NCI-H1048 (cell line): ENCODE measurements around the gene FKBP8.

Experiments used
- DNase-seq: peaks from one replicate; lab custom pipeline; 2025; lab: John Stamatoyannopoulos, UW

FKBP8 gene

DNA sequence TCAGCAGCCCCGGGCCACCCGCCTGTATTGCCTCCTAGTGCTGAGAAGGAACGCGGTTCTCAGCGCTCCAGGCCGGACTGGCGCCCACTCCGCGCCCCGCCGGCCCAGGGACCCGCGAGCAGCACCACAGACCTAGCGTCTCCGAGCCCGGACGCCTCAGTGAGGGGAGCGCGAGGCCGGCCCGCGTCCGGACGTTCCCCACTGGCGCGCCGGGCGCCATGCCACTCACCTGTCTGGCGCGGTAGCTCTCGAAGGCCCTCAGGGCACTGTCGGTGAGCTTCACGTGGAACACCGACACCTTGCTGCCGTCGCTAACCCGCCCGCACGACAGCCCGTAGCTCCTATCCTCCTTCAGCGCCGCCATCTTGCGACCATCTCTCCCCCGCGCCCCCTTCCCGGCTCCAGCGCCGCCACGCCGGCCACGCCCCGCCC is 21.7 kb downstream of the FKBP8 start, which contains the start of gene ELL:
Gene ELL (minus strand): TSS at position 379 of the 432 bp plus-strand sequence. CDS start 15 bp downstream, at position 364.
- no peak for DNase-seq

DNA sequence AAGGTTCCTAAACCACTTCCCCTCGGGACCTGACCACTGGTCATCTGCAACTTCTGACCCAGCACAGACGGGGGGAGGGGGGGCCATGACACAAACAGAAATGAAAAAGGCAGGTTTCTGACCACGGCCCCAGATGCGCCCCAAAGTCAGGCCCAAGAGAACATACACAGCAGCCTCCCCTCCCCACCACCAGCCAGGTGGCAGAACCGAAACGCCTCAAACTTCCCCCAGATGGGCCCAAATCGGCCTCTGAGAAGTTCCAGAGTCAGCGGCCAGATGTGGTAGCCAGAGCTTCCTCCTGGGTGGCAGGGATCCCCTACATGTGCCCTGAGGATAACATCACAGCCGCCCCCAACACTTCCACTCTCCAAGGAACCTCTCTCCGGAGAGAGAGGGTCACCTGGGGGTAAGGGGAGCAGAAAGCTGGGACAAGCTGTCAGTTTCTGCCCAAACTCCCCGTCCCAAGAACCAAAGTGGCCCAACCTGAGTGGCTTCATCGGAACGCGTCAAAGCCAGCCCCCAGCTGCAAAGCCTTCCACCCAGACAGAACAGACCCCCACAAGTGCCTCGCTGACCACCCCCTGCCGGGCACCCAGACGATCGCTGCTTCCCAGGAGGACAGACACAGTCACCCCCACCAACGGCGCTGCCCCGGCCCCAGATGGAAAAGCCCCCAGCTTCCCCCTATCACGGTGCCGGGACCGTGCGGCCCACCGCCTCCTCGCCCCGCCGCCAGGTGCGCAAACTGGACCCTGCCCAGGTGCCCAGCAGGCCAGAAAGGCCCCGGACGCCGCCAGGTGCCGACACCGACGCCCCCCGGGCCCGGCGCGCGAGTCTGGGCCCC is 22.3 kb downstream of the FKBP8 start:
- no peak for DNase-seq

DNA sequence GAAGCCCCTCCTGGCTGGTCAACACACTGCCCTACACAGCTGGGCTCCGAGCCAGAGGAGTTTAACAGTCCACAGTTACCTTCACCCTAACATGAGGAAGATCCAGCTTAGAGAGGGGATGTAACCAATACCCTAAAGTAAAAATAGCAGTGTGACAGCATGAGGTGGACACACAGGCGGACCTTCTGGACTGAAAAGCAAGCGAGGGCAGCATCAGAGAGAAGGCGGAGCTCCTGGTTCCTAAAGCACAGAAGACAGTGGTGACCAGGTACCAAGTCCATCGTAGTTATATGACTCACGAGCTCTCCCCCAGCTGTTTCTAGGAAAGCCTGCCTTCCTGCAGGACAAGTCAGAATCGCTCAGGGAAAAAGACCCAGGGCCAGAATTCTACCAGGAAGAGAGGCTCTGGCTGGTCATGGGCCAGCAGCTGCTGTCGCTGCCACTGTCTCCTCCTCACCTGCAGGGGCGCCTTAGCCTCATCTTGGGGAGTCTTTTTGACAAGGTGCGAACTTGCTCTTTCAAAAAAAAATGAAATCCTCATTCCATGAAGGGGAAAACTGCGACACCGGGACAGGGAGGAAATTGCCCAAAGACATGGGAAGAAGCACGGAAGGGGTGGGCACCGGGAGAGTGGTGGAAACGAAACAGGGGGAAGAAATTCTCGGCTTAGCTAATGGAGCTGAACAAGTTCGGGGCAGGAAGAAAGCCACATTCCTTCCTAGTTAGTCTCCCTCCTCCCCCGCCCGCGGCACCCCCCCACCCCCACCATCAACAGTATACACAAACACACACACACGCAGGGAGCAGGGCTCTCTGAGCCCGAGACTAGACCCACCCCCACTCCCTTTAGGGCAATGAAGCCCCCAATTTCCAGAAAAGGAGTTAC is 23.2 kb downstream of the FKBP8 start:
- no peak for DNase-seq

DNA sequence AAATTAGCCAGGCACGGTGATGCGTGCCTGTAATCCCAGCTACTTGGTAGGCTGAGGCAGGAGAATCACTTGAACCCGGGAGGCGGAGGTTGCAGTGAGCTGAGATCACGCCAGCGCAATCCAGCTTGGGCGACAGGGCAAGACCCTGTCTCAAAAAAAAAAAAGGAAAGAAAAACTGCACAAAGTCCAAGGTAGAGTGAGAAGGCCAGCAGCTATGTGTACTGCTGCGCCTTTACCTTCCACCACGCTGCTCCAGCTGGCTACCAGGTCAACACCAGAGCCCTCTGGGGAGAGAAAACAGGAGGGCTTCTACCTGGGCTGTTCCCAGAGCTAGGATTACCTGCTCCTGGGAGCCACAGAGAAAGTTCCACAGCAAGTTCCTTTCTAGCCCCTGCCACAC is 24.7 kb downstream of the FKBP8 start:
- no peak for DNase-seq

DNA sequence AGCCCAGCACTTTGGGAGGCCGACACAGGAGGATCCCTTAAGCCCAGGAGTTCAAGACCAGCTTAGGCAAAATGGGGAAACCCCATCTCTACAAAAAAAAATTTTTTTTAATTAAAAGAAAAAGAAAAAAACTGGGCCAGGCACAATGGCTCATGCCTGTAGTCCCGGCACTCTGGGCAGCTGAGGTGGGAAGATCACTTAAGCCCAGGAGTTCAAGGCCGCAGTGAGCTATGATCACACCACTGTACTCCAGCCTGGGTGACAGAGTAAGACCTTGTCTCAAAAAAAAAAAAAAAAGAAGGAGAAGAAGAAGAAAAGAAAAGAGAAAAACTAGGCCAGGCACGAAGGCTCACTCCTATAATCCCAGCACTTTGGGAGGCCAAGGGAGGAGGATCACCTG is 25.8 kb downstream of the FKBP8 start:
- DNase-seq: no peak

DNA sequence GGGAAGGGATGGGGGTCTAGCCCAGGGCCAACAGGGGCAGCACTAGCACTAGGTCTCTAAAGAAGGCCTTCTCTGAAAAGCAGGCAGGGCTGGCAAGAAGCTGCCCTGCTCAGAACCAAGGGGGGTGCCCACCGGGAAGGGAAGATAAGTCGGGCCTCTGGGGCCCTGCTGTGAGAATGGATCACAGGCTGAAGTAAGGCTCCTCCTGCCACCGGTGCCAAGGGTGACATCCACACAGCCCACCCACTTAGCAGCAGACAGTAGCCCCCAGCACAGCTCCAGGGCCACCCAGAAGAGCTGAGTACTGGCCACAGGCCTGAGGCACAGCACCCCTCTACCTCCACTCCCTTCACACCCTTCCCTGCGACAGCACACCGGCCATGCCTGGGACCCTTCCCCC is 27.4 kb downstream of the FKBP8 start:
- DNase-seq: no peak

DNA sequence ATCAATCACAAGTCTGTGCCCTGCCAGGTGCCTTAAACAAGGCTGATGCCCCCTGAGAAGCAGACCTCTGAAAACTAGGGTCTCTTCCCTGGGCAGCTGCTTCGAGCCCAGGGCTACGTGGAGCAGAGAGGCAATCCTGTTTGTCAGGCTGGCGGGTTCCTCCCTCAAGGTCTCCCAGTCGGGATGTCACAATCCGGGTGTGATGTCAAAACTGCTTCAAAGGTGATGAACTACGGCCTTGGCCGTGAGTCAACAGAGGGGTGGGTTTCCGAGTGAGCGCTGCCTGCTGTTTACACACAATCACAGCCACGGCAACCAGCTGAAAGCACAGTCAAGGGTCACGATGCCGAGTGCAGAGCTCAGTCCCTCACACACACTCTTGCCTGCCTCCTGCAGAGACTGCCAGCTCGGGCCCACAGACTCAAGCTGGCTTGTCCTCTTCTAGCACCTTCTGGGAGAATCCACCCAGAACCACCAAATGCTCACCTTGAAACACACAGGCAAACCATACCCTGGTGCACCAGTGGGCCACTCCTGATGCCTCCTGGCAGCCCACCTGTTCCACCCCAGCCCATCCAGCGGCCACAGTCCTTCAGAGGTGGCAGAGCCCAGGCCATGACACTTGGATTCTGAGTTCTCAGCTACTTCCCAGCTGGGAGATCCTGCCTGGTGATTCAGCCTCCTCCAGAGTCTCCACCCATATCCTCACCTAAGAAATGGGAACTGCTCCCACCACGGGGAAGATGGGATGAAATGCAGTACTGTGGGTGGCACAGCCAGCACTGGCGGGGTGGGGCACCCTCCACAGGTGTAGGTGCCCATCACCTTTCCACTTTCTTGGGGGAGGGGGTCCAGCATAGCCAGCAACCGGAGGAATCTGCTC is 28.3 kb downstream of the FKBP8 start:
- no peak for DNase-seq

DNA sequence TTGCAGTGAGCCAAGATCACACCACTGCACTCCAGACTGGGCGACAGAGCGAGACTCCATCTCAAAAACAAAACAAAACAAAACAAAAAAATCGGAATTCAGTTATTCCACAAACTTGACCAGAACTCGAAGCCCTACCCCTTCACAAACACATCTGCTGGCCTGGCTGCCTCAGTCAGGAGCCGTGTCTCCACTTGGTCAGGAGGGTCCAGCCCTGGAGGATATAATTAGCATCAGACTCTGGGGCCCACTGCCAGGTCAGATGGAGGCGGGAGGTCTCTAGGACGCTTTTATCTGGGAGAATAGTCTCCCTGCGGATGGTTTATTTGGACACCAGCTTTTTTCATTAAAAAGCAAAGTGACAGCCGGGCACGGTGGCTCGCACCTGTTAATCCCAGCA is 29.5 kb downstream of the FKBP8 start:
- DNase-seq: no peak

DNA sequence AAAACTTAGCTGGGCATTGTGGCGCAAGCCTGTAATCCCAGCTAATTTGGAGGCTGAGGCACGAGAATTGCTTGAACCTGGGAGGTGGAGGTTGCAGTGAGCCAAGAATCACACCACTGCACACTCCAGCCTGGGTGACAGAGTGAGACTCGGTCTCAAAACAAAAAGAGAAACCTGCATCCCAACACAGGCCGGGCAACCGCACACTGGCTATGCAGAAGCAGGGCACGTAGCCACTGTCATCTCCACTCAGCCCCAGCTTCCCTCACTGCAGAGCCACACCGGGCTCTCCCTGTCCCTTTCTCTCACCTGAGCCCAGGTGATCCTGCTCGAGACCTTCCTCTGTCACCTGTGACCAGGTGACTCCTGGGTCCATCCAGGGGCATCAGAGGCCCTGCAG is 33.2 kb downstream of the FKBP8 start:
- no peak for DNase-seq

DNA sequence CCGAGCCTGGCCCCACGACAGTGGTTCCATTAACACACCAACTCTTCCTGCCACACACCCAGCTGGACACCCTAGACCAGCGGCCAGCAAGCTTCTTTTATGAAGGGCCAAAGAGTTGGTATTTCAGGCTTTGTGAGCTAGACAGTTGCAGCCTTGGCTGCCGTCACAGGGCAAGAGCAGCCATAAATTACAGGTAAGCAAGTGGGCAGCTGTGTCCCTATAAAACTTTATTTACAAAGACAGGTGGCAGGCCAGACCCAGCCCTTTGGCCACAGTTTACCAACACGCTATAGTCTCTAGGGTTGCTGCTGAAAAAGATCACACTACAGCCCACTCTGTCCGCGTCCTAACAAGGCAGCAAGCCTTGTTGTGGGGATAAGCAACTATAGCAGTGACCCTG is 34.8 kb downstream of the FKBP8 start:
- no peak for DNase-seq

DNA sequence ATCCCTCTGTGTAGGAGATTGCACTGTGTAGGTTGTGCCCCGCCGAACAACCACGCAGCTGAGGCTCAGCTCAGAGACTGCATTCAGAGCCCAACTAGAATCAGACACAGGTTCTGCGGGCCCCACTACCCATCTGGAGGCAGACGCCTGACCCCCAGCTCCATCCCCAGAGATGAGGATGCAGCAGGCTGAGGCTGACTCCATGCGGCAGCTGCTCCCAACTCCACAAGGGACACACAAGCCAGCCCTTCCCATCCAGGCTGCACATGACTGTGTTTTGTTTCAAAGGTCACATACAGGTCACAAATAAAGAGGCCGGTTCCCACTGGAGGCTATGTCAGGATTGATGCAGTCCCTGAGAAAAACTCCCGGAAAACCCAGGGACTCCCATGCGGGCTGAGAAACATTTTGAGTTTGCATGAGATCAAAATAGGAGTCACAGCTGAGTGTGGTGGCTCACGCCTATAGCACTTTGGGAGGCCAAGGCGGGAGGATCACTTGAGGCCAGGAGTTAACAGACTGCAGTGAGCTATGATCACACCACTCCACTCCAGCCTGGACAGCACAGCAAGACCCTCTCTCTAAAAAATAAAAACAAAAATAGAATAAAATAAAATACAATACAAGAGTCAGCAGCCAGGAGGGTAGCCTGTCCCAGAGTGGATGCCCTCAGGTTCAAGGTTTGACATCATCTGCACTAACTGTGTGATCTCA is 35.5 kb downstream of the FKBP8 start:
- no peak for DNase-seq

DNA sequence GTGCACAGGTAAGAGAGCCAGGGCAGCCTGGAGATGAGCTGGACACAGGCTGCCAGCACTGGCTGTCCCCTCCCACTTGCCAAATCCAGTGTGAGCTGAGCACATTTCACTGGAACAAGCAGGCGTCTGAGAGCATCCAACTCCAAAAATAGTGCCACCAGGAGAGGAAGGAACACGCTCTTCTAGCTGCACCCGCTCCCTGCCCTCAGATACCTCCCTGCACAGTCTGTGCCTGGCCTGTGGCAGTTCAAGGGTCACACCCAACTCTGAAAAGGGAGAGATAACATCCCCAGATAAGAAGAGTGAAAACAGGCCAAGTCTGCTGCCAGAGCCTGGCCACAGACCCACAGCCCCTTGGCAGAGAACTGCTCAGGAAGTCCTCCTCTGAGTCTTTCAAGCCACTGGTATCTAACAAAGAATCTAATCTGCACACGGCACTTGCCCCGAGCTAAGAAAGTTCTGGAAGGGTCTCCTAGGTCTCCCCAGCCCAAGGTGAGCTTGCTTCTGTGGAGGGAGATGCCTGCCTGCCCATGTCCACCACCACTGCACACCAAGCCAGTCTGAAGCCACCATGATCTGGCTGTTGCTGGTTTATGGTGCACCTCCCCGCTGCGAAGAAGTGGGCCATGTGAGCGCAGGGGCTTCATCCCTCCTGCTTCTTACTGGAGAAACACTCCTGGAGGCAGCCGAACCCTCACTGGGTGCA is 36.2 kb downstream of the FKBP8 start:
- DNase-seq: no peak

DNA sequence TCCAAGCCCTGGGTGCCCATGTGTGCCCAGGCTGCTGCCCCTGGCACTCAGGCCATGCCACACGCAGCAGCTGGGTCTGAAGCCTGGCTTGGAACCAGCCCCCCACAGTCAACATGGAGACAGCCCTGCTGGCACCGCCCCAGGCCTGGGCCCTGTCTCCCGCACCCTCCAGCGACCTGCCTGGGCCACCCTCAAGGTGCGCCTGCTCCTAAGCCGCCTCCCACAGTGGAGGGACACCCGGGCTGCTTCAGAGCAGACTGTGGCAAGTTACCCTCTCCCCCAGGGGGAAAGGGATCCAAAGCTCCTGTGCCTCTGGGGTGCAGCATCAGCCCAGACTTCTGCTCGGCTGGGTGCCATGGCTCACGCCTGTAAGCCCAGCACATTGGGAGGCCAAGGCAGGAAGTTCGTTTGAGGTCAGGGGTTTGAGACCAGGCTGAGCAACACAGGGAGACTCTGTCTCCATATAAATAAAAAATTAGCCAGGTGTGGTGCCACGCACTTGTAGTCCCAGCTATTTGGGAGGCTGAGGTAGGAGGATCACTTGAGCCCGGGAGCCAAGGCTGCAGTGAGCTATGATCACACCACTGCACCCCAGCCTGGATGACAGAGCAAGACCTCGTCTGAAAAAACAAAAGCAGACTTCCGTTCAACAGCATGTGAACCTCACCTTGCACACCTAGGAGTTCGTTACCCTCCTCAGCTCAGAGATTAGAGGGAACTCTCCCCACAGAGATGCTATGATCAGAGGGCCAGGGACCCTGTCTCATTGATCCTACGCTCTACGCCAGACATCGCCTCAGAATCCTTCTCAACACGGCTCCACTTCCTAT is 37.1 kb downstream of the FKBP8 start:
- DNase-seq: no peak

DNA sequence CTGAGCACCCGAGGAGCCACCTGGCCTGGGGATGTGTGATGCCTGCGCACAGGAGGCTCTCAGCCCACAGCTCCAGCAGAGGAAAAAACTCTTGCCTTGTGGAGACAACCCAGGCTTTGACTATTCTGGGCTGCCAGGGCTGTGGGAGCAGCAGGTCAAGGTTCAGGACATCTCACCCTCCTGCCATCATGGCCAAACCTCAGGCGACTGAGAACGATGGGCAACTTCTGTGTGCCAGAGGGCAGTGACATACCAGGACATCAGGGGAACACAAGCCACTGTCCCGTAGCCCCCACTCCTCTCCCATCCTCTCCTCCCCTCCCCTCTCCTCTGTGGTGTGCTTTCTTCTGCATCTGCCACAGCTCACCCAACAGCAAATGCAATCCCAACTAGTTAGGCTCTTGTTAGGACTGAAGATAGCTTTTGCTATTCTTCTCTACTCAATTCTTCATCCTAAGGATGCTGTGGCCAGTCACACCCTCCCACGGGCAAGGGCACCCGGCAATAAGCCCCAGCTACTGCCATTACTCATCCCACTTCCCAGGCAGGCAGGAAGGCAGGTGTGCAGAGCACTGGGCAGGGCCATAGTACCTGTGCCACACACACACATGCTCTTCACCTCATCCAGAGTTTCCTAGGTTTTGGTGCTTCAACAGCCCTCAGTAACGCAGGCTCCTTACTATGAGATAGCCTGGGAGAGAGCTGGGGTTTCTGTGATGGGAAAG is 38.3 kb downstream of the FKBP8 start:
- DNase-seq: no peak

DNA sequence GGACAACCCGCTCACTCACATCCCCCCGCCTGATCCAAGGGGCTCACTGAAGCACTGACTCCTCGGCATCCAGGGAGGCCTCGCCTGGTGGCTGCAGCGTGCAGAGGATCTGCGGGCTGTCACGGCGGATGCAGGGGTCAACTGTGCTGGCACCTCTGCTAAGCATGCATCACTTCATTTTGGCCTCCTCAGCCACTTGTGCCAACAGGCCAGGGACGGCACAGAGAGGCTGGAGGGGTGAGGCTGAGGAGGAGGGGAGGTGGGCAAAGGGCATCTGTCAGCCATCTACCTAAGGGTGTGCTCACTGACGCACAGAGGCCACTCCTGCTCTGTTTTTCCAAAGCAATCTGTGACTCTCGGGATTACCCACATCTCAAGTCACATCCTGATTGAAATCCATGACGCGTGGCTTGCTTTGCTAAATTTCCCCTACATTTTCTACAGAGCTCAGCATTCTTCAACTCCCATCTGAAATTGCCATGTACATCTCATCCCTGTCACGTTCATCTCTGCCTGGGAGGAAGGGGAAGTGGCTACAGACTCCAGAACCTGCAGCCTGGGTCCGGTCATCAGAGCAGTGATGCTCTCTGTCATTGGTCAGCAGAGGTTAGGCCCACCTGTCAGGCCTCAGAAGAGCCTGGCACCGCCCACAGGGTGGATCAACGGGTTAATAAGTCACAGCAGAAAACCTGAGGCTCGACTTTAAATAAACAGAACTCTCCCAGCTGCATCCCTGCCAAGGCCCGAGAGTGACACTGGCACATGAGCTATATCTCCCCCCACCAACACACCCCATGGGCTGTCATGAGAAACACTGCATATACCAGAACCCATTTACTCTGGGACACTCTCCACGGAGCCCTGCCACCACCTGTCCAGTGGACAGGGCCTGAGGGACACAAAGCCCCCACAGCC is 39.1 kb downstream of the FKBP8 start:
- no peak for DNase-seq

DNA sequence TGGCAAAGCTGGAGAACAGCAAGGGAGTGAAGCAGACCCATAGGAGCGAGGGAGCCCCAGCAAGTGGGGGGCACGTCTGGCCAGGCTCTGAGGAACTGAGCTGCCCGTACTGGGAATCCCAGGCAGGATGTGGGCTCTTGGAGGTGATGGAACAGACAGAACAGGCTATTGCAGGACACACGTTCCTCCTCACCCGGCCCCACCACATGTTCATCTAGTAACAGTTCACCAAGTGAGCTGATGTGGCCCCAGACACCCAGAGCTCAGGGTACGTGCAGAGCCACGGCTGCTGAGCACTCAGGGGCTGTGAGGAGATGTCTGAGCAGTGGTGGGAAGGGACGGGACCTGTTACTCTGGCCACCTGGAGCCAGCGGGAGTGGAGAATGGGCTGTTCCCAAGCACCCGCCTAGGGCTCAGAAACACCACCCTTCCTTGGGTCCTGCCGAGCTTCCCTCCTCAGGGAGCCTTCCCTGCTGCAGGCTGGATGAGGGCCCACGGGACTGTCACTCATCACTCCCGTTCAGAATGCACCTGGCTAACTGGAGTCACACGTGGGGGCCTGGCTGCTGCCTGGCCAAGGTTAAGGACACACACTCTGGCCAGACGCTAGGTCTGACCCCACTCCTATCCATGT is 39.9 kb downstream of the FKBP8 start:
- no peak for DNase-seq

DNA sequence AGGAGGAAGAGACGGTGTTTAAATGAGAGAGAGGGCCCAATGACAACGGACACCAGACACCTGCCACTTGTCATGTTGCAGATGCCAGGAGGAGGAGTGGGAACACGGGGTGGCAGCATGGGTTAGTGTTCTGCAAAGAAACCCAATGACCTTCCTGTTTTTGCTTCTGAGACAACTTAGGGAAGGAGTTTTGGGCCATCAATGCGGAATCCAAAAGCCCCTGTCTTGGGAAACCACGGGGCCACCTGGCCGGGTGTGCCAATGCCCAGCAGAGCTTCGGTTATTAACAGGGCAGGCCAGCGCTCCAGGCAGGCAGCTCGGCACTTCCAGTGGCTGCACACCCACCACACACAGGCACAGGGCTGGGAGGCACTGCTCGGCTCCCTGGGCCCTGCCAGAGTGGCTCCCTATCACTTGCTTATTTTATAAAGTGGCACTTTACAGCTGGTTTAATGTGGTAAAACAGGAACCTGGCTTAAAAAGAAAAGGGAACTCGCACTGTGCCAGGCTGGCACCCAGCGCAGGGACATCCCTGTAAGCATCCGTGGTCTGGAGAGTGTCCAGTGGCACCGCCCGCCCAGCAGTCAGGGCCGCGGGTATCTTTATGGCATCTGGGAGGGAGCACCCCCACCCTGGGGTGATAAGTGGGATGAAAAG is 40.6 kb downstream of the FKBP8 start:
- DNase-seq: no peak
